MV-4-11 (cell line): ENCODE measurements around the gene MPO.

Experiments
- DNase-seq: peaks from one replicate; lab custom pipeline; 2025; lab: John Stamatoyannopoulos, UW

The MPO gene

DNA sequence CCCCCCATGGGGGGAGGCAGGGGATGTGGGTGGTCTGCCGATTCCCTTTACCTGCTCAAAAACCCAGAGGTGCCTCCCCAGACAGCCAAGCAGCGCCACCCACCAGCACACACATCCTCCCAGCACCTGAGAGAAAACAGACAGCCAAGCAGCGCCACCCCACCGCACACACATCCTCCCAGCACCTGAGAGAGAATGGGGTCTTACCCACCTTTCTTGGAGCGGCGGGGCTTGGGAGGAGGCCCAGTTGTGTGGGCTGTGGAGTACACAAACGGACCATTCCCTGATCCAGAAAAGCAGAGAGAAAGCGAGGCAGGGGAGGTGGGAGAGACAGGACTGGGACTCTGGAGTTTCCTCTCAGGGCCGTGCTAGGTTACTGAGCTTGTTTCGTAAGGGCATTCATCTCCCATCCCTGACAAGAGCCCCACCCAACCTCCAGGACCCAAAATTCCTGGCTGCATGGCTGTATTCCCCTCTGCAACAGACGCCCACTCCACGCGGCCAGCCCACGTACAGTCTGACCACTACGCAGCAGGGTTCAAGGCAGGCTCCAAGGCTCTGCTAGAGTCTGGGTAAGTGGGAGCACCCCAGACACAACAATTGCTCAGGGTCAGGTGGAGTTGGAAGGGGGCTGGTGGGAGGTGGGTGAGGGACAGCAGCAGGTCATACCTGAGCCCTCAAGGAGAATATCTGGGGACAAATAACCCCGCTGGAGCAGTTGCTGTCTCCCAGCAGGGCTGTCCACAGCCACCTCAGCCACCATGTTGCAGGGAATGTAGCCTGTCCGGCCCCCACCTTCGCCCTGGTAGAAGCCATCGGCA, 25.6 kb upstream of the MPO start:
- DNase-seq = no peak

DNA sequence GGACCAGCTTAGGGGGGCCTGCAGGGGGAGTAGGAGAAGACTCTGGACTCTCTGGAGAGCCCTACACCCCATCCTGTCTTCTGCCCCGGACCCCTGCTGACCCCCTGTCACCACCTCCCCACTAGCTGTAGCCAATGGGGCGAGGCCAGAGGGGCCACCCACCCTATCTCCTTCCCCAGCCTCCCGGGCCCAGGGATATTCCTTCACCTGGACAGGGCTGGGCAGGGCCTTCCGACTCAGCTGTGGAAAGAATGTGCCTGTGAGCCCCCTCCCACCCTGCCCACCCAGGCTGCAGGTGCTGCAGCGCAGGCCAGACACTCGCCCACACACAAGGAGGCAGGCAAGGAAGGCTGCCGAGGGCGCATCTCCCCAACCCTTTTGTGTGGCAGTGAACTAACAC, 24.9 kb upstream of the MPO start:
- DNase-seq = no peak

DNA sequence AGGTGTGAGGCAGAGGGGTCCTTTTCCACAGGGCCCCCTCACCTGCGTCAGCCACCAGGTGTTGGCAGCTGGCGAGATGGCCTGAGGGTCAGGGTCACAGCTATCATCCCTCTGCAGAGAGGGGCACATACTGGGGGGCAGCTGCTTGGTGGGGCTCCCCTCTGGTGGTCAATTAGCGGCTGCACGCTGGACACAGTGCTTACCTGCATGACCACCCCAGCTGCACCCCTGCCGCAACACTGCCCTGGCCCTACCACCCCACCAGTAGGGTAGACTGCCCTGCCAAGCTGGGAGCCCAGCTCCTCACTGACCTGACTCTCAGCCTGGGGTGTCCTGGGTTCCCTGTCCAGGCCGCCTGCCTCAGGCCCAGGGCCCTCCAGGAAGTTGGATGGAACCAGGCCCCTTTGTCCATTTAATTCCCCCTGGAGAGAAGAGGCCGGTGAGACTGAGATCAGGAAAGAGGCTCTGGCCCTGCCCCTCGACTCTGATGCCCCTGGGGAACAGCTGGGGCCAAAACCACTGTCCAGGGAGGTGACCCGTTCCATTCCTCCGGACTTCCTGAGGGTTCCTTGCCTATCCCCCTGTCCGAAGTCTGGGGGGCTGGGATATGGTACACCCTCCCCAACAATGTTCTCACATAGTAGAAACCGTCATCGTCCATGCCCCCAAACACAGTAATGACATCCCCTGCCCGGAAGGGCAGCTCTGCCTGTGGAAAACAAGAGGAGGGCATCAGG, 24.2 kb upstream of the MPO start:
- DNase-seq = no peak

DNA sequence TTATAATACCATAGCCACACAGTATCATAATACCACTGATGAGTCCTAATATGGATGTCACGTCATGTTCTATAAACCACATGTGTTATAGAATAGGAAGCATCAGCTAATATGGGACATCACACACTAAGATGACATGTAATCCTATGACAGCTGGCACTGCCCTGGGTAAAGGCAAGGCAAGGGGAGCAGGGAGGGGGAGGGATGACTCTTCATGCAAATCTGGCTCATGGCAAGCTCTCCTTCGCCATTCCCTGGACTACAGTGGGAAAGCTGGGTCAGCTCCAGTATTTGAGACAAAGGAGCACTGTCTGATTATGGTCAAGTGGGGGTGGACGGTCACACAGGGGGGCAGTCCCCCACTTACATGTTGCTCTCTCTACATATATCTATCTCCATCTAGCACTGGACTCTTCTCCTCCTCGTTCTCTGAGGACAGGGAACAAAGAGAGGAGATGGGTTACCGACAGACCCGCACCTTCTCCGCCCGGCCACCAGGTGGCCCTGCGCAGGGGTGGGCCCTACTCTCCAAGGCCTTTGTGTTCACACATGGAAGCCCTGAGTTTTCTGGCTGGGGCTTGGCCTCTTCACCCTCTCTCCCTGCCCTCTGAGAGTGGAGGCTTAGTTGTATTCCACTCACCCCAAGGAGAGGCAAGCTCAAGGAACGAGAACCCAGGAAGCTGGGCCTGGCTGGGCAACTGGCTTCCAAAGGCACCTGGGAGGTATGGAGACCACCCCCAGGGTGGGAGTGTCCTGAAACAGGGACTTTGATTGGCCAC, 23.4 kb upstream of the MPO start:
- peak; percentile 81 for DNase-seq

DNA sequence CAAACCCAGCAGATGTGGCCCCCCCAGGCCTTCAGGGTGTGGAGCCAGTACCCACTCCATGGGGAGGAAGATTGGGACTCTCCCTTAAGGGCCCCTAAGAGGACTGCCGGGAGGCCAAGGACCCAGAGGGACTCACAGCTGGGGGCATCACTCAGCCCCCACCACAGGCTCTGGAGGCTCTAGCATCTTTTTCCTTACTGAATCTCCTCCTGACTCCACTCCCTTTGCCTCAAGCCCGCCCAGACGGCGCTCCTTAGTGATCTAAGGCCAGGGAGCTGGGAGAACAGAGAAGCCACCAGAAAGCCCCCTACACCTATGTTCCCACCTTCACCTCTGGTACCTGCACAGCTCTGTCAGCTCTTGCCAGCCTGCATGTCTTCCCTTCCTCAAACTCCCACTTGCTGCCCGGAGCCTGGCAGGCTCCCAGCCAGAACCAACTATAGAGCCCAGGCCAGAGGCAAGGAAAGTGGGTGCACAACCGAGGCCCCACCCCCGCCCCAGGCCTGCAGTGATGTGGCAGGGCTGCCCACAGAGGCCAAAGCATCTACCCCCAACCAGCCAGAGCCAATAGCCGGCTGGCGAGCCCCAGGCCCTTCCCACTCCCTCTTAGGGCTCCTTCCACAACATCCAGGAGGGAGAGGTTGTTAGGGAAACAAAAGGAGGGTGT, 22.3 kb upstream of the MPO start:
- DNase-seq = peak; percentile 80

DNA sequence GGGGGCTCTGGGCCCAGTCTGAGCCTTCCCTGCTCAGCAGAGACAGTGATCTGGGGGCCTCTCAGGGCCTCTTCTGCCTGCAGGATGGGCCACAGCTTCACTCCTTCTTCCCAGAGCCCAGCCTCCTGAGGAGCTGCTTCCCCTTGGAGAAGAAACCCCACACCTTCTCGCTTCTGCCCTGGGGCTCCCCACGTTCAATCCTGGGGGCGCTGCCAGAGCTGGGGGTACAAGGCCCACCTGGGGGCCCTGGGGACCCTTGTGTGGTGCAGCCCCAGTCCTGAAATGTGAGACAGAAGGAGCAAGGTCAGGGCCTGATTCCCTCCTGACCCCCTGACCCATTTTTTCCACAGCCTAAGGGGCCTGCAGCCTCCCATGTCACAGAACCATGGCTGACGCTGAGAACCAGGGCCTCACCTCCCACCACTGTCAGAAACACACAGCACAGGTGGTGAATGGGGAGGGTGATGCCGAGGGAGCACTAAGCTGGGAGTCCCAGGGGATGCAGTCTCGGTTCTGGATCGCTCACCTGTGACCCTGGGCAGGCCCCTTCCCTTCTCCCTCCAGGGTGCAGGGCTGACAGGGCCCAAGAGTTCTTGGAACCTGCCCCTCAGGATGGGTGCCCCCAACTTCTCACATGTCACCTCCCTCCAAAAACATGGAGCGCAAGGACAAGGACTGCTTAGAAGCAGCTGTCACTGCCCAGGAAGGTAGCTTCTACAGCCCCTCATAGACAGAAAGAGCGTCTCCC, 21.6 kb upstream of the MPO start:
- DNase-seq = no peak

DNA sequence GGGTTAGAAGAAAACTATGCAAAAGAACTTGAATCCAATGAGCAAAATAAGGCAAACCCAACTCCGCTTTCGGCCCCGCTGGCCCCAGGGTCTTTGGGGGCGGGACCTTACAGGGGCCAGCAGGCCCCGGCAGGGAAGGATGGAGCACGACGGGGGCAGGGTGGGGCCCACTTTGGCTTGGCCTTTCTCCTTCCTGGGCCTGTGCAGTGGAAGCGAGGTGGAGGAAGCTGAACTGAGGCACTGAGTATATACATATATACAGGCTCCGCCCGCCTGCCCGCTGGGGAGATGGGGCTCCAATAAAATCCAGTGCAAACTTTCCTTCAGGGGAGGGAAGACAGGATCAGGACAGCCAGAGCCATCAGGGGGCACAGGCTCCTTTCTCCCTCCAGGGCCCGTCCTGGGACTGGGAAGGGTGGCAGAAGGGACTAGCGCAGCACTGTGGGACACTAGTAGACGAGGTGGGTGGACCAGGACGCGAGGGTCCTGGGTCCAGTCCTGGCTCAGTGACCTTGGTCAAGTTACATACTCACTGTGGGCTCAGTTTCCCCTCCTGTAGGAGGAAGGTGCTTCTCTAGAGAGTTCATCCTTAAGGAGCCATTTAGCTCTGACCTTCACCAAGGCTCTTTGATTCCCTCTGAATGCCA, 20.9 kb upstream of the MPO start:
- DNase-seq = no peak

DNA sequence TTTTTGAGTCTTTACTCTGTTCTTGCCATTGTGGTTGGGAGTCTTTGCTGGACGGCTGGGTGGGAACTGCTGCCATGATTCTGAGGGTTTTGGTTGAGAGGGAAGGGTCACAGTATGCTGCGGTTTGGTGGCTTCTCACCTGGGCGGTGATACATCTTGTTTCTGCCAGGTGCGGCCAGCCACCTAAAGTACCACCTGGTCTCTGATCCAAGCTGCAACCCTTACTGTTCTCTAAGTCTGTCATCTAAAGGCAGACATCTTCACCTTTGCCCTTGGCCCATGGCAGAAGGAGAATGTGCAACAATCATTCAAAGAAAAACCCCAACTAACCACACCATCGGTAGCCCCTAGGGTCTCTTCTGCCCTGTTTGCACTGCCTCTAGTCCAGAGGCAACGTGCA, 19.6 kb upstream of the MPO start:
- no peak for DNase-seq

DNA sequence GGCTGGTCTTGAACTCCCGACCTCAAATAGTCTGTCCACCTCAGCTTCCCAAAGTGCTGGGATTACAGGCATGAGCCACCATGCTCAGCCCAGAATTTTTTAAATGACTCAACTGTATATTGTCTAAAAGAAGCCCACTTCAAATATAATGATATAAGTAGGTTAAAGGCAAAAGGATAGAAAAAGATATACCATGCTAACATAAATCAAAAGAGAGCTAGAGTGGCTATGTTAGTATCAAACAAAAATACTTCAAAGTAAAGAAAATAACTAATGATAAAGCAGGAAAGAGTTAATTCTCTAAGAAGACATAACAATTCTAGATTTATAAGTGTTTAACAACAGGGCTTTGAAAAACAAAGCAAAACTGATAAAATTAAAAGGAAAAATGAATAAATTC, 13.3 kb upstream of the MPO start:
- DNase-seq = no peak

DNA sequence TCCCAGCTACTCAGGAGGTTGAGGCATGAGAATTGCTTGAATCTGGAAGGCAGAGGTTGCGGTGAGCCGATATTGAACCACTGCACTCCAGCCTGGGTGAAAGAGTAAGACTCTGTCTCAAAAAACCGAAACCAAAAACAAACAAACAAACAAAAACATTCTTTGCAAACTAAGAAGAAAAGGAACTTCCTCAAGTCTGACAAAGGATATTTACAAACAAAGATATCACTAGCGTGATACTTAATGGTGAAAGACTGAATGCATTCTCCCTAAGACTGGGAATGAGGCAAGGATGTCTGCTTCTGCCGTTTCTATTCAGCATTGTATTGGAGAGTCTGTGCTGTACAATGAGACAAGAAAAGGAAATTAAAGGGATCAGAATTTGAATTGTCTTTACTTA, 10.5 kb upstream of the MPO start:
- no peak for DNase-seq

DNA sequence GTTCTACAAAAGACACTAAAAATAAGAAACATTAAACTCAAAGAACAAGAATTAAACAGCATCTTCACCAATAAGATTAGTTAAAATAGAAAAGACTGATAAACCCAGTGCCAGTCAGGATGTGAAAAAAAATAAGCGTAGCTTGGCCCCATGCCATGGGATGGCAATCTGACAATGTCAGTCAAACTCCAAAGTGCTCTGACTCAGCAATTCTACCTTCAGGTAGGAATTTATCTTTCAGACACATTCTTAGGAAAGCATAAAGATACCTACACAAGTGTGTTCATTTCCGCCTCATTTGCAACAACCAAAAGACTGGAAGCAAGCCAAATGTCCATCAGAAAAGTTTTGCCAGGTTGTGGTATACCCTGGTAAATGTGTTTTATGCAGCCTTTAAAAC, 9.1 kb upstream of the MPO start:
- DNase-seq = no peak

DNA sequence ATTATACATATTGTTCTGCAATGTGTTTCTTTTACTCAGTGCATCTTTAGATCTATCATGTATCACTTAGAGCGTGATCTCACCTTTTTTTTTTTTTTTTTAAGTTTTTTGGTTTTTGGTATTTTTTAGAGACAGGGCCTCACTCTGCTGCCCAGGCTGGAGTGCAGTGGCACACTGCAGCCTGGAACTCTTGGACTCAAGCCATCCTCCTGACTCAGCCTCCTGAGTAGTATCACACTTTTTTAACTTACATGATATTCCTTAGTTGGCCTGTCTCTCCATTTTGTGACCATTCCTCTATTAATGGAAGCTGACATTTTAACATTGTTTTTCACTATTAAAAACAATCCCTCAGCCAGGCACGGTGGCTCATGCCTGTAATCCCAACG, 4.7 kb upstream of the MPO start:
- no peak for DNase-seq

DNA sequence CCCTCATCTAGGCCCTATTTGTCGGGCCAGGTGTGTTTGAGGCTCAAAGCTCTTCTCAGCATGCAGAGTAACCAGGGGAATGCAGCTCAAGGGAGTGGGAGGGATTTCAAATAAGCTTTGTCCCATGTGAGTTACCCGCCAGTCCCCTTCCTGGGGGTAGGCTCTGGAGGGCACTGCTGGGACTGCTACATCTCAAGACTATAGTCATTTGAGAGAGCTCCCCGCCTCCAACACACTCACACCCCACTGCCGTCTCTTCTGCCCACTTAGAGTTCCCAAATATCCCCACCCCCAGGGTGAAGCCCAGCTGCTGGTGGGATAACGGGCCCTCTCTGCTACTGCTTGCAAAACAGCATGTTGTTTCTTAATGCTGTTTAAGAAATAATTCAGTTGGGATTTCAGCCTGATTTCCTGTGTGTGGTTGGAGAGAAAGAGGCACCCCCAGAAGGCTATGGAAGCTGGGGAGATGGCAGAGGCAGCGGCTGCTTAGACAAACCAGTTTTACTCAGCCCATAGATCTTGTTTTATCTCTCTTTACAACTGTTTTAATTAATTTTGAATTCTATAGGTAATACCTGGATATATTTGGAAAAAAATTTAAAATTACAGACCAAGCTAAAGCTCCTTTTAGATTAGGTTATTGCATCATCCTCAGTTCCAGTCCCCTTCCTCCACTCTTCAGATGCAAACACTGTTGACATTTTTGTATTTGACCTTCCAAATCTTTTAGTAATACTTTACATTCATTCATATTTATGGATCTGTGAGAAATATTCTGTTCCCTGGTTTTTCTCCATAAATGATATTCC, 4.1 kb upstream of the MPO start:
- DNase-seq = peak; percentile 99

DNA sequence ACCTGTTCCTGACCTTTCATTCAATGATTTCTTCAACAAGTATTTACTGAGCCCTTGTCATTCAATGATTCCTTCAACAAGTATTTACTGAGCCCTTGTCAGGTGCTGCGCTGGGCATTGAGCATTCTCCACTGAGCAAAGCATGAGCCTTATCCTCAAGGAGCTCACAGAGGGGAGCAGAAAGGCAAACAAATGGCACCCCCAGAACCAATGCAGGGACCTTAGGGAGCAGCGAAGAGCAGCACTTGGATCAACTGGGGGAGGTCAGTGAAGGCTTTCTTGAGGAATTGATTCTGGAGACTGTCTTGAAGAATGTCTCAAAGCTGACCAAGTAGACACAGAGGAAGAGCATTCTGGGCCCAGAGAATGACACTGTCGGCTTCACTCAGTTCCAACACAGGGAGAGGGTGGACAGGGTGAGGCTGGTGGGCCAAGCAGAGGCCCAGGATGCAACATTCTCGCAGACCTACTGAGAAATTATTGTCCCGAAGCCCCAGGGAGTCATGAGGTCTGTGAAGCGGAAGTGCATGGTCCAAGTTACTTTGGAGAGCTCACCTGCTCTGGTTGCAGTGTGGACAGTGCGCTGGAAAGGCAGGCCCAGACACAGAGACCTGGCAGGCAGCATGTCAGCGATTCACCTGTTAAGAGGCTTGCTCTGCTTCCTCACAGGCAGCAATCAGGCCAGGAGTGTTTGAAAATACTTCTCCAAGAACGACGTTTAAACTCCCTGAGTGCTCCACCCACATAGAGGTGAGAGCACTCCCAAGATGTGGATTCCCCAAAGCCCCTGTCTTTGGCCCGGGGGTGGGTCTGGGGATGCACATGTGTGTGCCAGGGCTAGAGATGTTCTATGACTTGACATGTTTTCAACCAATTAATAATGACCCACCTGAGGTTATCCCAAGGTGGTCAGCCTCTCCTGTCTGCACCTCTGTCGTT, 3.2 kb upstream of the MPO start:
- DNase-seq = no peak

DNA sequence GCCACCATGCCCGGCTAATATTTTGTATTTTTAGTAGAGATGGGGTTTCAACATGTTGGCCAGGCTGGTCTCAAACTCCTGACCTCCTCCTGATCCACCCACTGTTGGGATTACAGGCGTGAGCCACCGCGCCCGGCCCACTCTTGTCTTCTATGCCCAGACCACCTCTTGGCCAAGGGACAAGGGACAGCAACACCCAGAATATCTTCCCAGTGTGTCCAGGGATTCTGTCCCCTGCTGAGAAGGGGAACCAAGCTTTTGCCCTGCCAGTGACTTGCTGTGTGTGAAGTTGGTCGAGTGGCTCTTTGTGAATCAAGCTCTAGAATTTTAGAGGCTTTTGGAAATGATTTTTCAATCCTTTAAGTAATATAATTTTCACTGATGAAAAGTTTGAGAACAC, 1.7 kb upstream of the MPO start:
- no peak for DNase-seq

DNA sequence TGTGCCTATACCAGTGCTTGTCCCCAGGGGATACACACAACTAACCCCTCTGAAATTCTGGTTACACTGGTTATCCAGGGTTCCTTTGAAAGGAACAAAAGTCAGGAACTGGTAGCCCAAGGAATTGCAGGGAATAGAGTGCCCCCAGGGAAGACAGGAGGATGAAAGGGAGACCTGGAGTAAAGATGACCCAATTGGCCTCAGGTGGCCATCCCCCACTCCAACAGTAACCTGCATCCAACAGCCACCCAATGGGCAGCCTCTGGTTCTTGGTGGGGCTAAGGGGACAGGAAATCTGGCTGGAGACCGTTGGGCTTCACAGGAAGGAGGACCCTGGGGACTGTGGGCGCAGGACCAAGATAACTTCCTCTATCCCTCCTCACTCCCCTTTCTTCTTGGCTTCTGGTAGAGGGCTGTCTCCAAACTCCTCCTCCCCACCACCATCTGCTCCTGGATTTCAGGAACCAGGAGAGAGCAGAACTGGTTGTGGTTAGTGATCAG, 826 bp upstream of the MPO start:
- DNase-seq = peak; percentile 99

DNA sequence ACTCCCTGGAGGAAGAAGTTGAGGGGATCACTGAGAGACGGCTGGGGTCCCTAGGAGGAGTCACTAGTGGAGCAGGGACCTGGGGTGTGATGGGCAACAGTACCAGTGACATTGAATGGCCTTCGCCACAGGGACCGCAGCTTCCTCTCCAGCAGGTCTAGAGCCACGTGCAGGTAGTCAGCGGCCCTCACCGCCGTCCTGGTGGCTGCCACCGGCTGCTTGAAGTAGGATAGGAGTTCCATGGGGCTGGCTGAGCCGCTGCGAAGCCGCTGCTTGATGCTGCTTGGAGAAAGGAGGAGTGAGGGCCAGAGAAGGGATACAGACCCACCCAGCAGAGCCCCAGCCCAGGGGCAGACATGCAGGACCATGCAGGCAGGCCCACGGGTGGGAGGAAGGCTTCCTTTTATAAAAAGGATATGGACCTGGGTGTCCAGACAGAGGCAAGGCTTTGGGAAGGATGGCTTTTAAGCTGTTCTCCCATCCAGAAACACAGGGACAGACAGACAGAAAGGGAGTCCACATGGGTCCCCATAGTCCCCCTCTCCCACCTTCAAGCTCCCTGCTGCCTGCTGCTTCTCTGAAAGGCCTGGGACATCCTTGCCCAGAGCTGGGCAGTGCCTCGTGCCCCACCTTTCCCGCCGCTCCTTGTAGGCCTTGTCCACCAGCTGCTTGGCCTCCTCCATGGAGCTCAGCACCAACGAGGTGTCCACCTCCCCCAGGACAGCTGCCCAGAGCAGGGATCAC, 827 bp downstream of the MPO start:
- no peak for DNase-seq

DNA sequence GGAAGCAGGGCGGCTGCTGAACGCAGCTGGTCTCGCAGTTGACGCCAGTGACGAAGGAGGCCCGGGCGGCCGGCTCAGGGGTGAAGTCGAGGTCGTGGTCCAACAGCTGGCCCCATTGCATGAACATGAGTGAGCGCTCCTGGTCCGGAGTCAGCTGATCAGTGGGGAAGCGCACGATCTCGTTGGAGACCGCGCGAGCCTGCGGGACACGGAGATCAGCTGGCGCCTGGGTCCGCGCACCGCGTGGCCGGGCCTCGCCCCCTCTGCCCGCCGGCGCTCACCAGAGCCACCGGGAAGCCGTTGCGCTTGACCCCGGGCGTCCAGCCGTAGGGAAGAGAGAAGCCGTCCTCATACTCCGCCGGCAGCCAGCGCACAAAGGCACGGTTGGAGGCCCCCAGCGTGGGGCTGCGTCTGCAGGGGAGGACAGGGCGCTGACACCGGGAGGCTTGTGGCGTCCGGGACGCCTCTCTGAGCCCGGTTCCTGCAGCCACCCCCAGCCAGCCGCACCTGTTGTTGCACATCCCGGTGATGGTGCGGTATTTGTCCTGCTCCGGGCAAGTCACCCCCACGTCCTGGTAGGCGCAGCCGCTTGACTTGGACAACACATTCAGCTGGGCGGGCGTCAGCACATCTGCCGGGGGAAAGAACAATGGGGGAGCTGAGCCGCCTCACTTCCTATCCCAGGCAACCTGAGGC, 1.6 kb downstream of the MPO start:
- no peak for DNase-seq
